Mononuclear cell (primary cell): ENCODE data around the gene POLD1. TPM values are rescaled to one million over a fixed set of nuclear protein-coding genes. Genes with fewer than 3 reads are reported as not detected.
A peak's percentile ranks its signal among the peaks of the same experiment; 100 is the strongest.
"Not testable (repeated sequence)": the region's sequence is repeated elsewhere in the genome, so short reads cannot be mapped to it uniquely, and the experiment has no call there.

Experiments
- H3K27me3 ChIP-seq: 2 replicates; pipeline ENCODE4 v1.6.0; 2011; ENCODE audit warnings: low read length, control low read depth; ENCODE audit not compliant: insufficient read depth
- H3K4me1 ChIP-seq: 2 replicates; pipeline ENCODE4 v1.5.1; 2011; ENCODE audit warnings: mild to moderate bottlenecking, low read length, control low read depth; ENCODE audit not compliant: insufficient read depth
- H3K4me3 ChIP-seq: 2 replicates; pipeline ENCODE4 v1.5.1; 2011; ENCODE audit warnings: mild to moderate bottlenecking, low read length, moderate library complexity
- H3K9me3 ChIP-seq: 2 replicates; pipeline ENCODE4 v1.5.1; 2011; ENCODE audit warnings: low read depth, mild to moderate bottlenecking, control low read depth, low read length
- total RNA-seq: library from RNA; depleted of rRNA; stranded (reverse); fragments of >200 nt; gene quantifications from one replicate; pipeline ENCODE4 v1.2.3, GENCODE V29; 2012

POLD1 gene
- total RNA-seq, 1 donor: 7.7 TPM

- H3K27me3 ChIP-seq: no peaks in the 10 kb centered on the region
- H3K9me3 ChIP-seq: no peaks in the 10 kb centered on the region
- H3K4me3 ChIP-seq: no peak overlapping the region
- peaks cover 24% of the 10 kb centered on the region for H3K4me1 ChIP-seq
Measured at GRCh38 chr19:50379602-50380001, 4.5 kb upstream of the POLD1 start.

- Histone ChIP-seq H3K27me3 (no peaks in the 10 kb centered on the region), H3K4me1 (peaks cover 30% of the 10 kb centered on the region), H3K9me3 (no peaks in the 10 kb centered on the region), H3K4me3 (no peak overlapping the region)
Measured at GRCh38 chr19:50380137-50380536, 4.0 kb upstream of the POLD1 start.

- no peaks in the 10 kb centered on the region for H3K27me3 ChIP-seq
- peaks cover 34% of the 10 kb centered on the region for H3K4me1 ChIP-seq
- no peaks in the 10 kb centered on the region for H3K9me3 ChIP-seq
- no peak overlapping the region for H3K4me3 ChIP-seq
Measured at GRCh38 chr19:50380751-50381151, 3.4 kb upstream of the POLD1 start.

- peaks cover 43% of the 10 kb centered on the region for H3K4me1 ChIP-seq
- no peaks in the 10 kb centered on the region for H3K9me3 ChIP-seq
- no peaks in the 10 kb centered on the region for H3K27me3 ChIP-seq
- H3K4me3 ChIP-seq: no peak overlapping the region
Measured at GRCh38 chr19:50381881-50382729, 2.0 kb upstream of the POLD1 start.

GRCh38 chr19:50383001-50383851 is 921 bp upstream of the POLD1 start:
- Histone ChIP-seq H3K27me3 (no peaks in the 10 kb centered on the region), H3K9me3 (no peaks in the 10 kb centered on the region), H3K4me1 (peaks cover 45% of the 10 kb centered on the region), H3K4me3 (peak overlapping the region; percentile 51)

GRCh38 chr19:50384685-50385535 is 763 bp downstream of the POLD1 start:
- no peaks in the 10 kb centered on the region for H3K27me3 ChIP-seq
- no peaks in the 10 kb centered on the region for H3K9me3 ChIP-seq
- H3K4me3 ChIP-seq: peak overlapping the region; percentile 51
- H3K4me1 ChIP-seq: peaks cover 45% of the 10 kb centered on the region

GRCh38 chr19:50387176-50387867 is 3.2 kb downstream of the POLD1 start:
- Histone ChIP-seq H3K4me1 (peaks cover 45% of the 10 kb centered on the region), H3K27me3 (no peaks in the 10 kb centered on the region), H3K9me3 (no peaks in the 10 kb centered on the region), H3K4me3 (no peak overlapping the region)

GRCh38 chr19:50387868-50388245 is 3.7 kb downstream of the POLD1 start:
- Histone ChIP-seq H3K27me3 (no peaks in the 10 kb centered on the region), H3K4me3 (no peak overlapping the region), H3K4me1 (peaks cover 45% of the 10 kb centered on the region), H3K9me3 (no peaks in the 10 kb centered on the region)

- peaks cover 27% of the 10 kb centered on the region for H3K4me1 ChIP-seq
- H3K9me3 ChIP-seq, H3K4me3 ChIP-seq, H3K27me3 ChIP-seq: not testable (repeated sequence)
Measured at GRCh38 chr19:50390295-50390694, 6.1 kb downstream of the POLD1 start.

GRCh38 chr19:50390952-50391351 is 6.8 kb downstream of the POLD1 start:
- H3K27me3 ChIP-seq, H3K4me3 ChIP-seq: not testable (repeated sequence)
- peaks cover 21% of the 10 kb centered on the region for H3K4me1 ChIP-seq

GRCh38 chr19:50392759-50393158 is 8.6 kb downstream of the POLD1 start:
- H3K9me3 ChIP-seq: no peaks in the 10 kb centered on the region
- H3K4me3 ChIP-seq: no peak overlapping the region
- peaks cover 3% of the 10 kb centered on the region for H3K4me1 ChIP-seq
- H3K27me3 ChIP-seq: no peaks in the 10 kb centered on the region

More at GRCh38 chr19:50390952-50391351, 6.8 kb downstream of the POLD1 start:
- not testable (repeated sequence) for H3K9me3 ChIP-seq

- H3K9me3 ChIP-seq: no peaks in the 10 kb centered on the region
- H3K4me1 ChIP-seq: no peaks in the 10 kb centered on the region
- no peak overlapping the region for H3K4me3 ChIP-seq
- no peaks in the 10 kb centered on the region for H3K27me3 ChIP-seq
Measured at GRCh38 chr19:50393589-50393988, 9.4 kb downstream of the POLD1 start.

- H3K4me1 ChIP-seq: no peaks in the 10 kb centered on the region
- no peaks in the 10 kb centered on the region for H3K27me3 ChIP-seq
- H3K9me3 ChIP-seq: no peaks in the 10 kb centered on the region
- no peak overlapping the region for H3K4me3 ChIP-seq
Measured at GRCh38 chr19:50394017-50394416, 9.9 kb downstream of the POLD1 start.

GRCh38 chr19:50398675-50399367 is 14.7 kb downstream of the POLD1 start:
- Histone ChIP-seq H3K9me3 (no peaks in the 10 kb centered on the region), H3K4me1 (no peaks in the 10 kb centered on the region), H3K27me3 (no peaks in the 10 kb centered on the region), H3K4me3 (no peak overlapping the region)
